SU-DHL-6 (cell line): ENCODE data around the gene SPIB.

Source experiments
- CTCF ChIP-seq: fragments of 200-600 bp; sonication (generic); IDR thresholded peaks from one replicate; pipeline ENCODE4 v1.5.1; 2017; ENCODE audit warnings: antibody characterized with exemption, mild to moderate bottlenecking, low read length, moderate library complexity; ENCODE audit not compliant: insufficient read depth, poor library complexity, severe bottlenecking
- EZH2phosphoT487 ChIP-seq: fragments of 200-600 bp; sonication (generic), shearing (Covaris generic); conservative IDR thresholded peaks from 2 replicates; pipeline ENCODE4 v1.6.1; 2018; ENCODE audit warnings: mild to moderate bottlenecking, antibody characterized with exemption, low read length, moderate library complexity, mixed read lengths

- TF ChIP-seq CTCF (no peak), EZH2phosphoT487 (no peak)
These were observed 30.9 kb upstream of the SPIB start for GRCh38 chr19:50387868-50388245.
